ENCODE measurements around the gene TTYH1.
"Not testable (repeated sequence)": the region's sequence is repeated elsewhere in the genome, so short reads cannot be mapped to it uniquely, and the experiment has no call there.

The TTYH1 gene

DNA sequence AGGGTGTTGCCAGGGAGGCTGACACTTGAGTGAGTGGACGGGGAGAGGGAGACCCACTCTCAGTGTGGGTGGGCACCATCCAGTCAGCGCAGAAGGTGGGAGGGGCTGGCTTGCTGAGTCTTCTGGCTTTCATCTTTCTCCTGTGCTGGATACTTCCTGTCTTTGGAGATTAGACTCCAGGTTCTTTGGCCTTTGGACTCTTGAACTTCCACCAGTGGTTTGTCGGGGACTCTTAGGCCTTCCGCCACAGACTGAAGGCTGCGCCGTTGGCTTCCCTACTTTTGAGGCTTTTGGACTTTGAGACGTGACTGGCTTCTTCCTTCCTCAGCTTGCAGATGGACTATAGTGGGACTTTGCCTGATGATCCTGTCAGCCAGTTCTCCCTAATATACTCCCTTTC lies 29.5 kb downstream of the TTYH1 start:
- no peak for DNase-seq (ENCODE audit: low read depth)

DNA sequence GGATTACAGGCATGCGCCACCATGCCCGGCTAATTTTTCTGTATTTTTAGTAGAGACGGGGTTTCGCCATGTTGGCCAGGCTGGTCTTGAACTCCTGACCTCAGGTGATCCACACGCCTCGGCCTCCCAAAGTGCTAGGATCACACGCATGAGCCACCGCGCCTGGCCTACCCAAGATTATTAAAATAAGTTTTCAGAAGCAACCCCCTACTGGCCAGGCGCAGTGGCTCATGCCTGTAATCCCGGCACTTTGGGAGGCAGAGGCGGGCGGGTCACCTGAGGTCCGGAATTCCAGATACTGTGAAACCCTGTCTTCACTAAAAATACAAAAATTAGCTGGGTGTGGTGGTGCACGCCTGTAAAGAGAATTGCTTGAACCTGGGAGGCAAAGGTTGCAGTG lies 31.1 kb downstream of the TTYH1 start:
- not testable (repeated sequence) for DNase-seq (ENCODE audit: low read depth)

DNA sequence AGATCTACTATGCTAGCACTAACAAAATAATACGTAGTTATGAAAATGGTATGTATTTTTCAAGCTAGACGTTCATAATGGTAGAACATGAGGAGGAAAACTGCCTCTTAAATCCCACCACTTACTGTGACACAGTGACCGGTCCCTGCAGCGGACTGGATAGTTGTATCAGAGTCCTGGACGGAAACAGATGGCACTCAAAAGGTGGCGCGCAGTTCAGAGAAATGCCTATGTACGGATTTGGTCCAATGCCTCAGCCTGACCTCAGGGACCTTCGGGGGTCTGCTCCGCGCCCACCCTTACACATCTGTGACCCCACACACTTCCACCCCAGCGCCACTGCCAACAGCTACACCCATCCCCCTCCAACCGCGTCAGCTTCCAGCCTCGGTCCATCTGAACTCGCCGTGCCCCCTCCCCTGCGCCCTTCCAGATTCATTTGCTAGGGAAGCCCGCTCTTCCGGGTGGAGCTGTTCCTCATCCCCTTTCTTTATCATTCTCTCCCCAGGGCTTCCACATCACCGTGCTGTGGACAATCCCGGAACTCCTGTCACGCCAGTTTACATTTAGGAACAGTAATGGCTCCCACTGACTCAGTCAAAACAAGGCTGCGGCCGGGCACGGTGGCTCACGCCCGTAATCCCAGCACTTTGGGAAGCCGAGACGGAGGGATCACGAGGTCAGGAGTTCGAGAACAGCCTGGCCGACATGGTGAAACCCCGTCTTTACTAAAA lies 32.9 kb downstream of the TTYH1 start:
- peak; percentile 78 for DNase-seq (ENCODE audit: low read depth)

DNA sequence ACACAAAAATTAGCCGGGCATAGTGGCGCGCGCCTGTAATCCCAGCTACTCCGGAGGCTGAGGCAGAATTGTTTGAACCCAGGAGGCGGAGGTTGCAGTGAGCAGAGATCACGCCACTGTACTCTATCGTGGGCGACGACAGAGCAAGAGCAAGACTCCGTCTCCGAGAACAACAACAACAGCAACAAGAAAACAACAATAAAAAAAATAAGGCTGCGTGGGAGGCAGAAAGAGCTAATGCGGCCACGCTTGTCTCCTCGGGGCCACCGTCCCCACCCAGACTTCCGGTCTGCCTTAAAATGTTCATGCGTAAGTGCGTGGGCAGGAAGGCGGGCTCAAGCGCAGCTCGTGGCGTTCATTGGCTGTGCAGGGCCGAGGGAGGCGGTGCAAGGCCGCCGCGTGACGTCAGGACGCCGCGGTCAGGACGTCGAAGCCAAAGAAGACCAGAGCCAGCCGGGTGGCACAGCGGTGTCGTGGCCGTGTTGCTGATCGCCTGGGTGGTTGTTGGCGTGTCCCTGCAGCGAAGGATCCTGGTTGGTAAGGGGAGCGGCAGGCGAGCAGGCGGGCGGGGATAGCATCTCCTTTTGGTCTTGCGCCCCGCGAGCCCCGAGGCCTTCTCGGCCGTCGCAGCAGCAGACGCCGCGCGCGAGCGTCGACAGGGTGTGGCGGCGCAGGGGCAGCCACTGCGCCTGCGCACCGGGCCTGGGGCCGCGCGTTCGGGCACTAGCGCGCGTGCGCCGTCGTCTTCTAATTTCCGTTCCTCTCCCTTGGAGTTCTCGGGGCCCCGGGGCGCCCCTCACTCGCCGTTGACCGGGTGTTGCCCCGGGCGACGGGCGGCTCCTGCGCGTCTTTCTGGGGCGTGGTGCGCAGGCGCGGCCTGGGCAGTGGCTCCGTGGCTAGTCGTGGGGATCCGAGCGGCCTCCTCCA lies 33.8 kb downstream of the TTYH1 start, which contains the start of gene LENG8:
TSS of gene LENG8 (plus strand) at position 426 of the 927 bp plus-strand sequence. CDS start 2,146 bp downstream, outside the sequence.
- peak; percentile 96 for DNase-seq (ENCODE audit: low read depth)

DNA sequence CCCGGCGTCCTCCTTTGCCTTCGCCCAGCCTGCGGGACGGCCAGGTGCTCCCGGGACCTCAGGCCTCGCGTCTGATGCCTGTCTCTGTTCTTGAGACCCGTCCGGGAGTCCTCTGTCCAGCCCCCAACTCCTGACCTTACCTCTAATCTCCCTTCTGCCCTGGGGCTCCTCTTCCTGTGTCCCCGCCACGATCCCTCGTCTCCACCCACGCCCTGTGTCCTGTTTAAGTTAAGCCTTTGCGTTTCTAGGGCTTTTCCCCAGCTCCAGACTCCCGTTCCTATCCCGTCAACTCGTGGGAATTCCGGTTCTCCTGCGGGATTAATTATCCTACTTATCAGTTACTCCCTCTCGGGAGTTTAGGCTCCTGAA lies 34.4 kb downstream of the TTYH1 start:
- peak; percentile 41 for DNase-seq (ENCODE audit: low read depth)

DNA sequence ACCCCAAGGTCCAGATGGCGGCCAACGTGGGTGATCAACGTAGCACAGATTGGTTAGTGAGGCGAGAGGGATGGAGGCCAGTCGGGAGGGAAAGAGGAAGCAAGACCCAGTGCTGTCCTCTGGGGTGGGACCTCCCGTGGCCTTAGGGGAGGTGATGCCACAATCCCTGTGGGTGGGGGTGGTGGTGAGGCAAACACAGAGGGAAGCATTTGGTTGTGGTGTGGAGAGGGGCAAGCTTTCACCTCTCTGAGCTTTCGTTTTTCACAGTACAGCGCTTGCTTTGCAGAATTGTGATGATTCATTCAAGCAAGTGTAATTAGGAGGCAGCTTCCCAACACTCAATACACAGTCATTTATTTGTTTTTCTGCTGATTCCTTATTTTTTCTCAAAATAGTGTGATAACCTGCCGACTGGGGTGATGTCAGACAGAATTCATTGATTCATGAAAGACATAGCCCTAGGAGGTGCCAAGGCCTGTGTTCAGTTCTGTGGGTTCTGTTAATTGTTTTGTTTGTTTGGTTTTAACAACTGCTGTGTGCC lies 36.1 kb downstream of the TTYH1 start:
- DNase-seq (ENCODE audit: low read depth) = no peak

DNA sequence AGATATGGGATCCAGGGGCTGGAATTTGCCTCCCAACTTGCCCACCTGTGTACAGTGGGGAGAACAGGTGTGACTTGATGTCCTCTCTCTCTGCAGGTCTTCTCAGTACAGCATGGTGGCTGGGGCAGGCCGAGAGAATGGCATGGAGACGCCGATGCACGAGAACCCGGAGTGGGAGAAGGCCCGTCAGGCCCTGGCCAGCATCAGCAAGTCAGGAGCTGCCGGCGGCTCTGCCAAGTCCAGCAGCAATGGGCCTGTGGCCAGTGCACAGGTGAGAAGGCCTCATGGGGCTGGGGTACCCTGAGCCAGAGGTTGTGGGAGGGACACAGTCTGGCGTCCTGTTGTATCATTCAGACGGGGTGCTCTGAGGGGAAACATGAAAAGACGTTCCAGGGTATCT lies 36.7 kb downstream of the TTYH1 start:
- no peak for DNase-seq (ENCODE audit: low read depth)

DNA sequence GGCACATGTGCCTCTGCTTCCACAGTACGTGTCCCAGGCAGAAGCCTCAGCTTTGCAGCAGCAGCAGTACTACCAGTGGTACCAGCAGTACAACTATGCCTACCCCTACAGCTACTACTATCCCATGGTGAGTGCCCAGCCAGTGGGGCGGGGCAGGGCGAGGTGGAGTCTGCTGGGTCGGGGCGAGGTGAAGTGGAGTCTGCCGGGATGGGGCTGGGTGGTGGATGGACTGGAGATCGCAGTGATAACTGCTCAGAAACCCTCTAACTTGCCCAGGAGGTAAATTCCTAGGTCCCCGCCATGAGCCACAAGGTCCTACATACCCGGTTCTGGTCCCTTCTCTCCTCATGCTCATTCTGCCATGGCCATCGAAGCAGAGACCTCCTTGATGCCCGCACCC lies 37.4 kb downstream of the TTYH1 start:
- no peak for DNase-seq (ENCODE audit: low read depth)

DNA sequence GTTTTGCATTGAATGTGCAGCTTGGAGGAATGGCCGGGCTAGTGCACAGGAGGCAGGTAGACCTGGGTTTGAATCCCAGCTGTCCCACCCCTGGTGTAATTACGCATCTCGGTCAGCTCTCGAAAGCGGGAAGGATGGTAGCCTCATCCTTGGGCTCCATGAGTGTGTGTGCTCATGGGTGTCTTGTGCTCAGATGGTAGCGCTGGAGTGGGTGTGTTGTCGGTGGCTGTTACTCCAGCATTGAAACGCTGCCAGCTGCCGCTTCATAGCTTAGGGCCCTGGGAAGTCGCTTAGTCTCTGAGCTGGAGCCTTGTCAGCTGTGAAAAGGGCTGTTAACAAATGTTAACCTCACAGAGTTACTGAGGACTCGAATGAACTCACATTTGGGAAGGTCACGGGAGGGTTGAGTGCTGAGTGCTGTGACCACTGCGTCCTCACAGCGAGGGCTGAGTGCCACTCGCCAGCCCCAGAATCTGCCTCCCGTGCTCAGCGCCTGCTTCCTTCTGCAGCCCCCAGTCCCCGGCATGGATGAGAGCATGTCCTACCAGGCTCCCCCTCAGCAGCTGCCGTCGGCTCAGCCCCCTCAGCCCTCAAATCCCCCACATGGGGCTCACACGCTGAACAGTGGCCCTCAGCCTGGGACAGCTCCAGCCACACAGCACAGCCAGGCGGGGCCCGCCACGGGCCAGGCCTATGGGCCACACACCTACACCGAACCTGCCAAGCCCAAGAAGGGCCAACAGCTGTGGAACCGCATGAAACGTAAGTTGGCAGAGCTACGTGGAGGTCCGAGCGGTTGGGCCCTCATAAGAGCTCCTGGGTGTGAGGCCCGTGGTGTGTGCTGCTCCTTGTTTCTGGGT lies 38.9 kb downstream of the TTYH1 start:
- DNase-seq (ENCODE audit: low read depth) = no peak

DNA sequence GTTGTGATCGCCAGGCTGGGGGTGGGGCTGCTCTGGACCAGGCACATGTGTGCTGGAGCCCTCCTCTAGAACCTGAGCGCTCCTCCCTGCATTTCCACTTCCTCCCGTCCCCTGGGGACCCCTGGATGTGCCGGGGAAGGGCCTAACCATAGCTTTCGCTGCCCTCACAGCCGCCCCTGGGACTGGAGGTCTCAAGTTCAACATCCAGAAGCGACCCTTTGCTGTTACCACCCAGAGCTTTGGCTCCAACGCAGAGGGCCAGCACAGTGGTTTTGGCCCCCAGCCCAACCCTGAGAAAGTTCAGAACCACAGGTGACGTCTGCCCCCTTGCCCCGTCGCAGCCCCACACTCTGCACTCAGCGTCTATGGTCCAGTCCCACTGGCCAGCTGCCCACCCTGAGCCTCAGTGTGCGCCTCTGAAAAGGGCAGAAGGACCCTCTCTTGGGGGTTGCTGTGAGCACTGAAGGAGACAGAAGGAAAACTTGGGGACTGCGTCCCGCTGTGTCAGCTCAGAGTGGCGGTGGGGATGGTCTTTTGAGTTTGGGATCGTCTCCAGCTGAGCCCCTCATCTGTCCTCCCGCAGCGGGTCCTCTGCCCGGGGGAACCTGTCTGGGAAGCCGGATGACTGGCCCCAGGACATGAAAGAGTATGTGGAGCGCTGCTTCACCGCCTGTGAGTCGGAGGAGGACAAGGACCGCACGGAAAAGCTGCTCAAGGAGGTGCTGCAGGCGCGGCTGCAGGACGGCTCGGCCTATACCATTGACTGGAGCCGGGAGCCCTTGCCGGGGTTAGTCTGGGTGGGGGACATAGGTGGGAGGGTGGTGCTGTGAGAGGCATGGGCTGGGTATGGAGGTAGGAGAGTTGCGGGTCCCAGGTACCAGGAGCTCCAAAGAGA lies 39.8 kb downstream of the TTYH1 start:
- no peak for DNase-seq (ENCODE audit: low read depth)

DNA sequence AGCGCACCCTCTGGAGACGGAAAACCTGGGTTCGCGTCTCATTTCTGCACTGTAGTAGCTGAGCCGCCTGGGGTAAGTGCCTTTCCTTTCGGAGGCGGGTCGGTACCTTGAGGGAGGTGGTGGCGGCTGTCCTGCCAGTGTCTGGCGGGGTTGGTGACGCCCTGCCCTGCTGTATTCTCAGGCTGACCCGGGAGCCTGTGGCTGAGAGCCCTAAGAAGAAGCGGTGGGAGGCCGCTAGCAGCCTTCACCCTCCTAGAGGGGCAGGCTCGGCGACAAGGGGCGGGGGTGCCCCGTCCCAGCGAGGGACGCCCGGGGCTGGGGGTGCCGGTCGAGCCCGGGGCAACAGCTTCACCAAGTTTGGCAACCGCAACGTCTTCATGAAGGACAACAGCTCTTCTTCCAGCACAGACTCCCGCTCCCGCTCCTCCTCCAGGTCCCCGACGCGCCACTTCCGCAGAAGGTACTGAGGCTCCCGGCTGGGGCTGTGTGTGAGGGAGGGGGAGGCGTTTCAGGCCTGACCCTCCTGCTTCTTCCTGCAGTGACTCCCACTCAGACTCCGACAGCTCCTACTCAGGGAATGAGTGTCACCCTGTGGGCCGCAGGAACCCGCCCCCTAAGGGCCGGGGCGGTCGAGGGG lies 40.6 kb downstream of the TTYH1 start:
- DNase-seq (ENCODE audit: low read depth) = no peak

DNA sequence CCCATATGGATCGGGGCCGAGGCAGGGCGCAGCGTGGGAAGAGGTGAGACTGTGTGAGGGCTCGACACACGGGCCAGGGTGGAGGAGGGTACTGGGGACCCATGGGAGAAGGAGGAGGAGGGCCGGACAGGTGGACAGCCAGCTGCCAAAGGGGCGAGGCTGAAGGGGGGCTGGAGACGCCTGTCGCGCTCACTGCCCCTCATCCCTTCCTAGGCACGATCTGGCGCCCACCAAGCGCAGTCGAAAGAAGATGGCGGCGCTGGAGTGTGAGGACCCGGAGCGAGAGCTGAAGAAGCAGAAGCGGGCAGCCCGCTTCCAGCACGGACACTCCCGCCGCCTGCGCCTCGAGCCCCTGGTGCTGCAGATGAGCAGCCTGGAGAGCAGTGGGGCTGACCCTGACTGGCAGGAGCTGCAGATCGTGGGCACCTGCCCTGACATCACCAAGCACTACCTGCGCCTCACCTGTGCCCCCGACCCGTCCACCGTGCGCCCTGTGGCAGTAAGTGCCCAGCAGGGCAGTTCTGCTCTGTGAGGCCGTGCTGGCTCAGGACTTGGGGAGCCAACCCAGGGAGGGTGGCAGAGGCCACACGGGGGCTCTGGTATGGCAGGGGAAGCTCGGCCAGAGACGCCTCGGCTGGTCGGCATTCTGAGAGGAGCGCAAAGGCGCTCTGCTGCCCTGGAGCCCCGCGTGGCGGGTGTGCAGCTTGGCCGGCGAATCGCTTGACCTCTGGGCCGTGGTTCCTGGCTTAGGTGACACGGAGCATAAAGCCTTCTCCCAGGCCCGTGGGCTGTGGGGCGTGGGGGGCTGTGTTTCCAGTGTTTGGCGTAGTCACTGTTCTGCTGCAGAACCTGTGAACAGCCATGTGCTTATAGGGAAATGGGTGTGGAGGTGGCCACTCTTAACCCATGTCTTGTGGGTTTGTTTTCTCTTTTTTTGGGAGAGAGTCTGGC lies 41.4 kb downstream of the TTYH1 start:
- DNase-seq (ENCODE audit: low read depth) = no peak

DNA sequence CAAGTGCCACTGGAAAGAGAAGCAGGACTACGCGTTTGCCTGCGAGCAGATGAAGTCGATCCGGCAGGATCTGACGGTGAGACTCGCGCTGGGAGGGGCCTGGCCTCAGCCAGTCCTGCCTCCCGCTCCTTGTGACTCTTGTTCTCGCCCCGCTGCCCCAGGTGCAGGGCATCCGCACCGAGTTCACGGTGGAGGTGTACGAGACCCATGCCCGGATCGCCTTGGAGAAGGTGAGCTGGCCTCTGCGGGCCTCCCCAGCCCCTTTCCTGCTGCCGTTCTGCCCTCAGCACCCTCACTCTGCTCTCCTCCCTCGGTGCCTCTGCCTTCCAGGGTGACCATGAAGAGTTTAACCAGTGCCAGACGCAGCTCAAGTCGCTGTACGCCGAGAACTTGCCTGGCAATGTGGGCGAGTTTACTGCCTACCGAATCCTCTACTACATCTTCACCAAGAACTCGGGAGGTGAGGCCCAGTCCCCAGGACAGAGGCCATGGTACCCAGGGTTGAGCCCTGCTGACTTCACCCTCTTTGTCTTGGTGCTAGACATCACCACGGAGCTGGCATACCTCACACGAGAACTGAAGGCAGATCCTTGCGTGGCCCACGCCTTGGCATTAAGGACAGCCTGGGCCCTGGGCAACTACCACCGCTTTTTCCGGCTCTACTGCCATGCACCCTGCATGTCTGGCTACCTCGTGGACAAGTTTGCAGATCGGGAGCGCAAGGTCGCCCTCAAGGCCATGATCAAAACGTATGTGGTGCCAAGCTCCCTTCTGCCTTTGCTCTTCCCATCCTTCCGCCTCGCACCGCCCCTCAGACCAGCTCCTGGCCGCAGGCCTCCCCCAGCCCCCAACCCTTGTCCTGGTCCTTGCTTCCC lies 42.7 kb downstream of the TTYH1 start:
- DNase-seq (ENCODE audit: low read depth) = no peak

DNA sequence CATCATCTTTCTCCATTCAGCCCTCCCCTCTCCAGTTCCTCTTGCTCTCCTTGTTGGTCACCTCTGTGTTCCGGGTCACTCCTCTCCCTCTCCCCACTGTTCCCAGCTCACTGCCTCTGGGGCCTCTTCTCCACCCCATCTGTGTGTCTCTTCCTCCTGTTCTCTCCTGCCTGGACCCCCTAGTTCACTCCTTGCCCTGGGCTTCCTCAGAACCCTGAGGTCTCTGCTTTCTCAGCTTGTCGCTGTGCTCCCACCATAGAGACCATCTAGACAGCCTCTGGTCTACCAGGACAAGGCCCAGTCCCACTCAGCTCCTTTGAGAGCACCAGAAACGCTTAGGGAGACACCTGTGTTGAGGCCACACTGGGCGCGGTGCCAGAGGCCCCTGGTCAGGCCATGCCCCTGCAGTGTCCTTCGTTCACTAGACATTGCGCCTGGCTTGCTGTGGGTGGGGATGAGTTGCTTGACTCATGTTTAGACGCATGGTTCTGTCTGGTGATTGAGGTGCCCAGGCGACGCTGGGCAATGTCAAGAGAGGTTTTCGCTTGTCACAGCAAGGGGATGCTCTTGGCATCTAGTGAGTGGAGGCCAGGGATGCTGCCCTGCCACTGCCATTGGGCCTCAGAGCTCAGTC lies 43.5 kb downstream of the TTYH1 start:
- DNase-seq (ENCODE audit: low read depth) = no peak

DNA sequence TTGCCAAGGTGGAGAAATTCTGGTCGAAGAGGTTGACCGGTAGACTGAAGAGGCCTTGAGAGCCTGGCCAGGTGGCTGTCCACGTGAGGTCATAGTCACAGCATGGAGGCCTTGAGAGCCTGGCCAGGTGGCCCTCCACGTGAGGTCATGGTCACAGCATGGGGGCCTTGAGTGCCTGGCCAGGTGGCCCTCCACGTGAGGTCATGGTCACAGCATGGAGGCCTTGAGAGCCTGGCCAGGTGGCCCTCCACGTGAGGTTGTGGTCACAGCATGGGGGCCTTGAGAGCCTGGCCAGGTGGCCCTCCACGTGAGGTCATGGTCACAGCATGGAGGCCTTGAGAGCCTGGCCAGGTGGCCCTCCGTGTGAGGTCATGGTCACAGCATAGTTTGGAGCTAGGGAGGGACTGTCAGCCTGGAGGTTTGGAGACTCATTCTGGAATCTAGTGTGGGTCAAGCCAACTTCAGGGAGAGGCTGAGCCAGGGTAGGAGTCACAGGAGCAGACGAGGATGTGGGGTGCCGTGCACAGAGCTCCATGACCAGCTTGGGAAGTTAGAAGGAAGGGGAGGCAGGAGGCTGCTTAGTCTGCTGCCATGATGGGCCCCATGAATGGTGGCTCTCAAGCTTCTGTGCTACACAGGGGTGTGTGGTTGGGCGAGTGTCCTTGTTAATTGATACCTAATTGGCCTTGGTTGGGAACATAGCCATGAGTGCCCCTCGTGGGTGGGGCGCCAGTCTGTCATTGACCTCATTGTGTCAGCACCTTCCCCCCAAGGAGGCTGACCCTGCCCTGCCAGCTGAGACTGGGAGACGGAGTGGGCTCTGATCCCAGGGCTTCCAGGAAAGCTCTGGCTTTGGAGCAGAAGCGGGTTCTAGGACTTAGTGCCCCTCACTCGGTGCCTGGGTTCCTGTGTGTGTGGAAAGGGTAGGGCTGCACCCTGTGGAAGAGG lies 44.3 kb downstream of the TTYH1 start:
- no peak for DNase-seq (ENCODE audit: low read depth)

DNA sequence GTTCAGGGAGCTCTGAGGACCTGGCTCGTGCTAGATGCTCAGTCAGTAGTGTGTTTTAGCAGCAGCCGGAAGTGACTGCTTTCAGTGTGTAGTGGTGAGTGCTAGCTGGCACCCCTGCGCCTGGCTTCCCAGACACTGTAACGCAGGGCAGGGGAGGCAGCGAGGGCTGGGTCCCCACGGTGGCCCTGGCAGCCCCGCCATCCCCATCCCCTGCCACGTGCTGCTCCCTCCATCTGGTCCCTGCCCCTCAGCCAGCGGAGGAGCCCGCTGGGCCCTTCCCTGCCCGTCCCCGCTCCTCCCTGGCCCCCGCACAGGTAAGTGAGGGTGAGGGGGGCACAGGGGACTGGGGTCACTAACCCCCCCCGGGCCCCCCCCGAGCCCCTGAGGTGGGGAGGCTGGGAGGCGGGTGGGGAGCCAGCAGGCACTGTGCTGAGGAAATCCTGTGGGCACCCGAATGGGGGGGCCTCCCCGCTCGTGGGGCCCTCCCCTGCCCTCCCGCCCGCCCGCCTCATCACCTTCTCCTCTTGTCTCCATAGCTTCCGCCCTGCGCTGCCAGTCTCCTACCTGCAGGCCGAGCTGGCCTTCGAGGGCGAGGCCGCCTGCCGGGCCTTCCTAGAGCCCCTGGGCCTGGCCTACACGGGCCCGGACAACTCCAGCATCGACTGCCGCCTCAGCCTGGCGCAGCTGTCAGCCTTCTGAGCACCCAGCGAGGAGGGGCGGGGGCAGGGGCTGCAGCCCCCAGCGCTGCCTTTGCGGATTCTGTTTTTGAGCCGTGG lies 45.2 kb downstream of the TTYH1 start:
- DNase-seq (ENCODE audit: low read depth) = no peak

Measured in ELR (cell line).